ENCODE data around the gene ZNF430. TPM values are rescaled to one million over a fixed set of nuclear protein-coding genes. Genes with fewer than 3 reads are reported as not detected.

The ZNF430 gene
- total RNA-seq, 4 donors from 2014 or later: 4.5 to 11.2 (median 6.3) TPM

Small RNAs within 50 kb of the gene (small RNA-seq; reads per million reads assigned to genes)
- 0 reads per million in 3 donors for gene AC008739.3

Other genes with a start within 250 kb of the ZNF430 start
- gene ZNF66, start 244.4 kb upstream of the ZNF430 start, total RNA-seq: 1 to 10 TPM; 1.3 to 3.7 (median 2.1) TPM
- gene ZNF85, start 97.4 kb upstream of the ZNF430 start, total RNA-seq: 1 to 10 TPM; 2.1 to 4.1 (median 2.5) TPM
- 1 to 10 TPM; 1.7 to 2.5 (median 2.2) TPM for gene ZNF714, start 61.5 kb downstream of the ZNF430 start, total RNA-seq
- gene ZNF431, start 121.4 kb downstream of the ZNF430 start, total RNA-seq: 1 to 10 TPM; 4.1 to 9.1 (median 4.8) TPM